Activated T-cell treated with anti-CD3 and anti-CD28 coated beads, Interleukin-2, amount 50 U/mL, for 1 hour (primary cell): ENCODE measurements around the gene ARMC9.

Experiments used
- DNase-seq: peaks from one replicate; pipeline ENCODE4 v3.0.0-alpha.2; 2020

ARMC9 gene

DNA sequence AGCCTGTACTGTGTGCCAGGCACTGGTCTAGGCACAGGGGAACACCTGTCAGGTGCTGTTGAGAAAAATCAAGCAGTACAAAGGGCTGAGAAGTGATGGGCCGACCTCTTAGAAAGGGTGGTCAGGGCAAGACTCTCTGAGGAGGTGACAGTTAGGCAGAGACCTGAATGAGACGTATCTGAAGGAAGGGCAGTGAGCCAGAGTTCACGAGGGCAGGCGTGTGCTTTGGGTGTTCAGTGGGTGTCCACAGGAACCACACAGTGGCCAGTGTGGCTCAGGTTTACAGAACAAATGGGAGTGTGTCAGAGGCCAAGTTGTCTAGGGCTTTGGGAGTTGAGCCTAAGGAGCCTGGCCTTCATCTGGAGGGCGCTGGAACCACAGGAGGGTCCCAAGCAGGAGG lies 6.2 kb downstream of the ARMC9 start:
- no peak for DNase-seq

GRCh38 chr2:231207734-231208133 lies 9.3 kb downstream of the ARMC9 start:
- no peak for DNase-seq

- no peak for DNase-seq
Measured at GRCh38 chr2:231210782-231211181, 12.4 kb downstream of the ARMC9 start.

DNA sequence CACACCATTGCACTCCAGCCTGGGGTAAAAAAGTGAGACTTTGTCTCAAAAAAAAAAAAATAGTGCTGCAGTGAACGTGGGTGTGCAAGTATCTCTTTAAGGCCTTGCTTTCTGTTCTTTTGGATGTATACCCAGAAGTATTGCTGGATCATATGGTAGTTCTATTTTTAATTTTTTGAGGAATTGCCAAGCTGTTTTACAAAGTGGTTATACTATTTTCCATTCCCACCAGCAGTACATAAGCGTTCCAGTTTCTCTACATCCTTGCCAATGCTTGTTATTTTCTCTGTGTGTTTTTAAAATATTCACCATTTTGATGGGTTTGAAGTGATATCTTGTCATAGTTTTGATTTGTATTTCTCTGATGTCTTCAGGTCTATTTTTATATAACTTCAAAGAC lies 13.1 kb downstream of the ARMC9 start:
- DNase-seq = no peak

DNA sequence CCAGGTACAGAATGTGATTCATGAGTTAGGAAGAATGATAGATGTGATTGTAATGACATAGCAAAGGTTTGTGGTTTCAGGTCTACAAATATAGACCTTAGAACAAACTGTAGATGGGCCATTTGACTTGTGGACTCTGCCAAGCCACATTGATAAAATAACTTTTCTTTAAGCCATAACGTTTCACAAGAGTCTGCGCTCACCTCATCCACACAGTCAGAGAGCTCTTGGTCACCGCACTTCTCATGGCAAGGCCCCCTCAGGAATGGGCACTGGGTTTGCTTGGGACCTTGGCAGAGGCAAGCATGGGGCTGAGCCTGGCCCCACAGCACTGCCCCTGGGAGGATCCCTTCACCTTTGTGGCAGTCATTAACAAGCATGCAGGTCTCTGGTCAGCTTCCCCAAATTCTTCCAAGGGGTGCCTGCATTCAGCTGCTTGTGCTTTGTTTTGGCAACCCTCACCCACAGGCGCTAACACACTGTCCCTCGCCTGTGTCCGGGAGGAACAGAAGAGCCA lies 14.0 kb downstream of the ARMC9 start:
- DNase-seq = no peak

GRCh38 chr2:231213931-231214642 lies 15.7 kb downstream of the ARMC9 start:
- no peak for DNase-seq

DNA sequence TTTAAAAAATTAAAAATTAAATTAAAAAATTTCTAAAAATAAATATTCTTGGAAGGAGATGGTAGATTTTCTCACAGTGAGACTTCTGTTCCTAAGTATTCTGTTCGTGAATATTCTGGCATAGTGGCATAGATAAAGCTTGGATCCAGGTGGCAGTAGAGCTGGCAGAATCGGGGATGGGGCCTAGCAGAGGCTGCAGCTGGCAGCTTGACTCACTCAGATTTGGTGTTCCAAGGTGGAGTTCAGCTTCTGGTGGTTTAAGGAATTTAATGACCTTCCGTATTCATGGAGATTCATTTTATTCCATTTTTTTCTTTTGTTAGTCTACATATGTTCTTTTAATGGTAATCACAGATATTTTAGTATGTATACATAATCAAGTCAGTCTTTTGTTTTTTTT lies 19.9 kb downstream of the ARMC9 start:
- no peak for DNase-seq

DNA sequence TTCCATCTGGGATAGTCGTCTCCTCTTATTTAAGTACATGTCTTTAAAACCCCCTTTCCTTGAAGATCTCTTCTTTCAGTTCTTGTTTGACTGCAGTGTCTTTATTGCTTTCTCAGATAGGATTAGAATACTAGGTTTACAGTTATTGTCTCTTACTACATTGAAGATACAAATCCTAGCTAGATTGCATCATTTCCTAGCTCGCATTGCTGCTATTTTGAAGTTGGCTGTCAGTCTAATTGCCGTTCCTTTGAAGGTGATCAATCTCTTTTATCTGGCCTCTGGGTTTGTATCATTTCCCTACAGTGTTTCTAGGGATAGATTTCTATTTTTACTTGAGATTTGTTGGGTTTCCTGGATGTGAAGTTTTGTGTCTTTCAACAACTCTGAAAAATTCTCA lies 20.9 kb downstream of the ARMC9 start:
- no peak for DNase-seq

- no peak for DNase-seq
Measured at GRCh38 chr2:231221761-231222160, 23.3 kb downstream of the ARMC9 start.

- no peak for DNase-seq
Measured at GRCh38 chr2:231222318-231223000, 24.0 kb downstream of the ARMC9 start.

DNA sequence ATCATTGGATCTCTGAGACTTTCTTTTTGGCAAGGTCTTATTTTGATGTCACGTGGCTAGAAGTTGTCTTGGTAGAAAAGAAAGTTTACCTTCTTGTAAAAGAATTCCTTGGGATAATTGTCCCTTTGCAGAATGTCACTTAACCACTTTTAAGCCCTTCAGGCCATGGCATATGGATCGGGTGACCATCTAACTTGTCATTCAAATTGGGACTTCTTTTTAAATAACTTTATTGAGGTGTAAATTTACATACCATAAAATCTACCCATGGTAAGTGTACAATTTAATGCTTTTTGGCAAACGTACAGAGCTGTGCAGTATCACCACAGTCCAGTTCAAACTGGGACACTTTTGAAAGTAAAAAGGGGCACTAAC lies 24.6 kb downstream of the ARMC9 start:
- DNase-seq = no peak

DNA sequence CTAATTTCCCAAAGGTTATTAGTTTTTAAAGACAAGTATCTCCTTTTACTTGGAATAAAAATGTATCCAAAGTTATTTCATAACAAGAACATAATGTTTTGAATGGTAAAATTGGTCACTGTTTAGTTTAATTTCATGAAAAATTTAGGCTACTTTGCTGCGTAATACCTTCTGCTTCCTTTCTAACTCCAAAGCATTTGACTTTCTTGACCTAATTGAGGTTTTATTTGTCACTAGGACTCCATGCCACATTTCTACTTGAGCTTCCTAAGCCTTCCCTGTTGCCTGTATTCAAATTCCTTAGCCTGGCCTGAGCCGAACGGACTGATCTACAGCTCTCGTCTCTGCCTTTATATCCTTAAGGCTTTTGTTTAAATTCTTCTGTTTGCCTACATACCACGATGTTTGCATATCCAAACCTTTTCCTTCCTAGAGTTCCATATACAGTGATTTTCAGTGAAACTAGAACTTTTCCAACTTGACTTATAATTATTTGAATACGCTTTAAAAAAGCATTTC lies 25.1 kb downstream of the ARMC9 start:
- no peak for DNase-seq

- DNase-seq = no peak
Measured at GRCh38 chr2:231227310-231228162, 29.1 kb downstream of the ARMC9 start.

- no peak for DNase-seq
Measured at GRCh38 chr2:231228223-231228622, 29.8 kb downstream of the ARMC9 start.

DNA sequence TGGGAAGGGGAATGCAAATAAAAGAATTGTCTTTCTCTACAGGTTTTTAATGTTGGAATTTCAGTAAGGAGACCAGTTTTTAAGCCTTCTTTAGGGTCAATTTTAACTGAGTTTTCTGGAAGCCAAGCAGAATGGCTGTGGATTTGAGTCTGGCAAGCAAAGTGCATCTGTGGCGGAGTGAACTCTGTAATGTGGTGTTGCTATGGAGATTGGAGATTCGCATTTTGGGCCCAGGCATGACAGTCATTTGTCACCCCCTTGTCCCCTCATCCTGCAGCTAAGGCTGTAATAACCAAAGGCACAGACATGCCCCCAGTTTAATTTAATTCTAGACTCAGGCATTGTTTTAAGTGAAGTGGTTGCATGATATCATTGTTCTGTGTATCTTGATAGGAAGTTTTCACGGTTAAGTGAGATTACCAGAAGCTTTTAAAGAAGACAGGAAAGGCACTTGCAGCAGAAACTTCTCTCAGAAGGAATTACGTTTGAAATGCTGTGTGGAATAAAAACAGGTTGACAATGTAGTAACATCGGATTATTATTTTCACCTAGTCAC lies 30.6 kb downstream of the ARMC9 start:
- no peak for DNase-seq

GRCh38 chr2:231235217-231235616 lies 36.8 kb downstream of the ARMC9 start:
- DNase-seq = no peak

- no peak for DNase-seq
Measured at GRCh38 chr2:231238689-231239088, 40.3 kb downstream of the ARMC9 start.

GRCh38 chr2:231239751-231240150 lies 41.3 kb downstream of the ARMC9 start:
- DNase-seq = no peak

GRCh38 chr2:231241755-231242507 lies 43.5 kb downstream of the ARMC9 start:
- no peak for DNase-seq

- no peak for DNase-seq
Measured at GRCh38 chr2:231243866-231244265, 45.4 kb downstream of the ARMC9 start.

GRCh38 chr2:231244382-231245248 lies 46.2 kb downstream of the ARMC9 start:
- no peak for DNase-seq
